CD8-positive, alpha-beta memory T cell (primary cell): ENCODE results near the gene RXFP4. TPM values are rescaled to one million over a fixed set of nuclear protein-coding genes. Genes with fewer than 3 reads are reported as not detected.
"Not testable (repeated sequence)": the region's sequence is repeated elsewhere in the genome, so short reads cannot be mapped to it uniquely, and the experiment has no call there.

Experiments
- CTCF ChIA-PET: fragments of 350-600 bp; sonication (Branson Sonifier 250); formaldehyde crosslinking; loops from one replicate; lab custom pipeline; 2021; ENCODE audit warnings: antibody characterized with exemption; lab: Charles Lee
- POLR2A ChIA-PET: fragments of 350-600 bp; sonication (Branson Sonifier 250); formaldehyde crosslinking; loops from one replicate; lab custom pipeline; 2021; ENCODE audit warnings: antibody characterized with exemption; lab: Charles Lee
- DNase-seq, 5 donors: peaks; one replicate each; pipeline versions ENCODE4 v3.0.0 to v3.0.0-alpha.2; 2020 to 2022; ENCODE audit warnings: mixed read lengths in 1 of 5
- H3K27ac ChIP-seq: one replicate; pipeline ENCODE4 v1.7.0; 2013; ENCODE audit warnings: low read depth, mild to moderate bottlenecking, low read length, moderate library complexity
- H3K27me3 ChIP-seq: 2 replicates; pipeline ENCODE4 v1.7.0; 2013; ENCODE audit warnings: low read length, mild to moderate bottlenecking; ENCODE audit not compliant: insufficient read depth, poor library complexity, severe bottlenecking
- H3K36me3 ChIP-seq: 2 replicates; pipeline ENCODE4 v1.7.0; 2013; ENCODE audit warnings: mild to moderate bottlenecking, low read length, moderate library complexity; ENCODE audit not compliant: insufficient read depth
- H3K4me1 ChIP-seq: 2 replicates; pipeline ENCODE4 v1.7.0; 2013; ENCODE audit warnings: mild to moderate bottlenecking, low read length, moderate library complexity; ENCODE audit not compliant: insufficient read depth
- H3K4me3 ChIP-seq: 2 replicates; pipeline ENCODE4 v1.7.0; 2013; ENCODE audit warnings: mild to moderate bottlenecking, low read length
- H3K9me3 ChIP-seq: 2 replicates; pipeline ENCODE4 v1.7.0; 2013; ENCODE audit warnings: mild to moderate bottlenecking, low read length
- H3K27ac Mint-ChIP-seq, 8 donors: one replicate each; pipeline ENCODE4 v1.8.0; 2020 to 2021; ENCODE audit warnings: mixed read lengths in 8 of 8, mild to moderate bottlenecking in 6 of 8, inconsistent platforms in 3 of 8, moderate library complexity in 3 of 8
- H3K27me3 Mint-ChIP-seq, 2 donors: one replicate each; pipeline ENCODE4 v1.8.0; 2020 to 2021; ENCODE audit warnings: mixed read lengths in 2 of 2, mild to moderate bottlenecking in 1 of 2, moderate library complexity in 1 of 2
- H3K36me3 Mint-ChIP-seq, 3 donors: one replicate each; pipeline ENCODE4 v1.8.0; 2020 to 2021; ENCODE audit warnings: mixed read lengths in 3 of 3, inconsistent platforms in 1 of 3, mild to moderate bottlenecking in 1 of 3
- H3K4me1 Mint-ChIP-seq, 3 donors: one replicate each; pipeline ENCODE4 v1.8.0; 2020 to 2021; ENCODE audit warnings: mixed read lengths in 3 of 3, inconsistent platforms in 1 of 3, mild to moderate bottlenecking in 1 of 3
- H3K4me3 Mint-ChIP-seq, 7 donors: one replicate each; pipeline ENCODE4 v1.8.0; 2020 to 2021; ENCODE audit warnings: mixed read lengths in 7 of 7, mild to moderate bottlenecking in 6 of 7, moderate library complexity in 4 of 7, inconsistent platforms in 2 of 7
- H3K9me3 Mint-ChIP-seq, 5 donors: one replicate each; pipeline ENCODE4 v1.8.0; 2020 to 2022; ENCODE audit warnings: mixed read lengths in 5 of 5, mild to moderate bottlenecking in 3 of 5, moderate library complexity in 2 of 5, inconsistent platforms in 1 of 5
- polyA plus RNA-seq: library from polyadenylated mRNA; unstranded; fragments of 300-500 nt; fragmentation: Illumina TruSeq; gene quantifications from one replicate; pipeline ENCODE4 v1.2.3, GENCODE V29; 2021
- total RNA-seq, 2 experiments: library from RNA; stranded (reverse); gene quantifications; one replicate each; pipeline ENCODE4 v1.2.3, GENCODE V29; 2021

The RXFP4 gene
- total and polyA plus RNA-seq, 3 experiments from 2014 or later = 0.29 TPM; not detected in 2

DNA sequence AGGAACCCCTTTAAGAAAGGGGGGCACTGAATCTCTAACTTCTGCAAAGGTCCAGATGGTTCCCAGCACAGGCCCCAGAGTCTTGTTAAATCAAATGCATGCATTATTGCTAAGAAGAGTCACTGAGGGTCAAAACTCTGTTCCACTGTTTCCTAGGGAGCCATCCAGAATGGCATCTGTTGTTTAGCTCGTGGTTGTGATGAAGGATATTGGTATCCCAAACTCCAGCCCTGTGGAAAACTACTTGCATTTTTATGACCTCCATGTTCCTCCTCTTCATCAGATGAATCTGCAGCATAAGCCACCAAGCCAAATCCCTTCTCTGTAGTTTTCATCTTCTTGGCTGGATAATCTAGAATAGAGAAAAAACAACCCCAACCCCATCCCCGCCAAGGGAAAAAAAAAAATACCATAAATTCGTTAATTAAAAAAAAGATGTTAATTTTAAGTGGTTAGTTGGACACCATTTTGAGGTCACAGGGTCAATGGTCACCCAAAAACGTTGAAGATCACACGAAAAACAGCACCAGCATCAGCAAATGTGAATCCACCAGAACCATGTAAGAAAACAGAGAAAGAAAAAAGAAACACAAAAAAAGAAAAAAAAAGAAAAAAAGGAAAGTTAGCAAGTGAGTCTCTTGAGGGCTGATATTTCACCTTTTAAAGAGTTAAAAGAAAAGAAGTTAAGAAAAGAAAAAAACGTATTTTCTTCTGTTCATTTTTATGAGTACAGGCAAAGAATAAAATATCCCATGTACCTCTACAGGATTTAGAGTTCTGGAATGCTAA lies 27.3 kb upstream of the RXFP4 start:
- peak overlapping the region in 1 of 8 donors; percentile 27 for H3K27ac Mint-ChIP-seq
- peaks cover 23 to 29% (median 26%) of the 10 kb centered on the region in 3 donors for H3K4me1 Mint-ChIP-seq
- H3K4me3 Mint-ChIP-seq = no peak overlapping the region
- CTCF ChIA-PET = interaction anchor here (2.2 kb wide), 1 partner anchor 9 kb away, joined by 5 read pairs; no protein-coding TSS in a partner anchor
- Histone ChIP-seq H3K27me3 (no peaks in the 10 kb centered on the region), H3K9me3 (no peaks in the 10 kb centered on the region), H3K4me1 (peaks cover 22% of the 10 kb centered on the region), H3K4me3 (no peak overlapping the region), H3K27ac (no peak overlapping the region), H3K36me3 (peaks cover 48% of the 10 kb centered on the region)
- no peak for DNase-seq
- POLR2A ChIA-PET = no interaction called here
- H3K27me3 Mint-ChIP-seq = no peaks in the 10 kb centered on the region
- H3K36me3 Mint-ChIP-seq = peaks cover 9 to 88% (median 15%) of the 10 kb centered on the region in 3 donors
- no peaks in the 10 kb centered on the region for H3K9me3 Mint-ChIP-seq

GRCh38 chr1:155918660-155919059 lies 22.8 kb upstream of the RXFP4 start:
- ChIA-PET POLR2A (interaction anchor here (0.5 to 0.6 kb wide), 2 partner anchors 15 to 801 kb away, joined by 4 to 7 read pairs; no protein-coding TSS in a partner anchor), CTCF (interaction anchor here (1.2 kb wide), 1 partner anchor 20 kb away, joined by 3 read pairs; no protein-coding TSS in a partner anchor)
- peaks cover 2 to 10% (median 9%) of the 10 kb centered on the region in 3 donors for H3K4me1 Mint-ChIP-seq
- H3K36me3 Mint-ChIP-seq = peaks cover 17 to 88% (median 26%) of the 10 kb centered on the region in 3 donors
- Histone ChIP-seq H3K27ac (no peak overlapping the region), H3K36me3 (peaks cover 75% of the 10 kb centered on the region), H3K27me3 (no peaks in the 10 kb centered on the region), H3K4me3 (no peak overlapping the region), H3K9me3 (no peaks in the 10 kb centered on the region), H3K4me1 (no peaks in the 10 kb centered on the region)
- H3K27ac Mint-ChIP-seq = peak overlapping the region in 2 of 8 donors; percentile 21 to 27
- no peaks in the 10 kb centered on the region for H3K9me3 Mint-ChIP-seq
- H3K27me3 Mint-ChIP-seq = no peaks in the 10 kb centered on the region
- H3K4me3 Mint-ChIP-seq = no peak overlapping the region
- DNase-seq = no peak

- Histone ChIP-seq H3K27ac (no peak overlapping the region), H3K9me3 (no peaks in the 10 kb centered on the region), H3K4me1 (no peaks in the 10 kb centered on the region), H3K4me3 (no peak overlapping the region), H3K27me3 (no peaks in the 10 kb centered on the region), H3K36me3 (peaks cover 64% of the 10 kb centered on the region)
- no peak overlapping the region for H3K4me3 Mint-ChIP-seq
- no peak overlapping the region for H3K27ac Mint-ChIP-seq
- CTCF ChIA-PET = no interaction called here
- H3K4me1 Mint-ChIP-seq = peaks cover 2 to 10% (median 9%) of the 10 kb centered on the region in 3 donors
- no peak for DNase-seq
- H3K9me3 Mint-ChIP-seq = no peaks in the 10 kb centered on the region
- H3K27me3 Mint-ChIP-seq = no peaks in the 10 kb centered on the region
- POLR2A ChIA-PET = no interaction called here
- H3K36me3 Mint-ChIP-seq = peaks cover 19 to 85% (median 23%) of the 10 kb centered on the region in 3 donors
Measured at GRCh38 chr1:155919801-155920200, 21.6 kb upstream of the RXFP4 start.

- Histone ChIP-seq H3K36me3 (peaks cover 65% of the 10 kb centered on the region), H3K9me3 (no peaks in the 10 kb centered on the region), H3K27ac (no peak overlapping the region), H3K4me3 (no peak overlapping the region), H3K4me1 (no peaks in the 10 kb centered on the region), H3K27me3 (no peaks in the 10 kb centered on the region)
- peaks cover 19 to 83% (median 23%) of the 10 kb centered on the region in 3 donors for H3K36me3 Mint-ChIP-seq
- H3K27me3 Mint-ChIP-seq = no peaks in the 10 kb centered on the region
- no peak overlapping the region for H3K4me3 Mint-ChIP-seq
- ChIA-PET POLR2A (no interaction called here), CTCF (interaction anchor here (0.6 to 1.4 kb wide), 2 partner anchors 18 to 24 kb away, joined by 3 read pairs; no protein-coding TSS in a partner anchor)
- DNase-seq = no peak
- H3K9me3 Mint-ChIP-seq = no peaks in the 10 kb centered on the region
- H3K4me1 Mint-ChIP-seq = peaks cover 4 to 15% (median 9%) of the 10 kb centered on the region in 3 donors
- H3K27ac Mint-ChIP-seq = peak overlapping the region in 1 of 8 donors; percentile 38
Measured at GRCh38 chr1:155920717-155921116, 20.7 kb upstream of the RXFP4 start.

DNA sequence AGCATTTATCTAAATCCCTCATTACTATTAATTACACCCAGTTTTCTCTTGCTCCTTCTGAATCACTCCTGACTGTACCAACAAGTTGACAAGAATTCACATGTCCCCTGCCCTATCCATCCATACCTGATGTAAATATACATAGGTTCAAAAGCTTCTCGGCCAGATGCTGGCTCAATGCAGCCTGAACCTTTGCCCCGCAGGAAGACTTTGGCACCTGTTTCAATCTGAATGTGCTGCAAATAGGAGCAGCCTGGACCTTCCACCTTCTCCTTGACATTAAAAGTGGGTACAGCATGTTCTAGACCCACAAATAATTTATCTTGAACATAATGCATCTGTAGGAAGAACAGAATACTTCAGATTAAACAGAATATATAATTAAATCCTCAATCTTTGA lies 15.9 kb upstream of the RXFP4 start:
- Mint-ChIP-seq H3K36me3 (peaks cover 18 to 84% (median 26%) of the 10 kb centered on the region in 3 donors), H3K4me1 (peaks cover 15 to 30% (median 21%) of the 10 kb centered on the region in 3 donors), H3K27me3 (no peaks in the 10 kb centered on the region), H3K4me3 (no peak overlapping the region), H3K27ac (peak overlapping the region in 3 of 8 donors; percentile 9 to 23 (median 22)), H3K9me3 (no peaks in the 10 kb centered on the region)
- ChIA-PET POLR2A (interaction anchor here (0.6 kb wide), 1 partner anchor 339 kb away, joined by 5 read pairs; no protein-coding TSS in a partner anchor), CTCF (no interaction called here)
- Histone ChIP-seq H3K27ac (no peak overlapping the region), H3K27me3 (no peaks in the 10 kb centered on the region), H3K4me3 (no peak overlapping the region), H3K4me1 (peaks cover 4% of the 10 kb centered on the region), H3K36me3 (peaks cover 69% of the 10 kb centered on the region), H3K9me3 (no peaks in the 10 kb centered on the region)
- DNase-seq = no peak

GRCh38 chr1:155929057-155929456 lies 12.4 kb upstream of the RXFP4 start:
- H3K36me3 Mint-ChIP-seq = peaks cover 3 to 74% (median 14%) of the 10 kb centered on the region in 3 donors
- ChIA-PET CTCF (interaction anchor here (1.4 to 1.6 kb wide), 2 partner anchors 9 to 61 kb away, joined by 5 to 10 read pairs; no protein-coding TSS in a partner anchor), POLR2A (no interaction called here)
- no peaks in the 10 kb centered on the region for H3K9me3 Mint-ChIP-seq
- H3K27ac Mint-ChIP-seq = peak overlapping the region in 5 of 8 donors; percentile 2 to 62 (median 43)
- H3K27me3 ChIP-seq = no peaks in the 10 kb centered on the region
- H3K4me3 Mint-ChIP-seq = peak overlapping the region in 1 of 7 donors; percentile 26
- no peak for DNase-seq
- no peak overlapping the region for H3K4me3 ChIP-seq
- H3K36me3 ChIP-seq = peaks cover 66% of the 10 kb centered on the region
- H3K9me3 ChIP-seq = no peaks in the 10 kb centered on the region
- peaks cover 37% of the 10 kb centered on the region for H3K4me1 ChIP-seq
- no peaks in the 10 kb centered on the region for H3K27me3 Mint-ChIP-seq
- peaks cover 12 to 34% (median 20%) of the 10 kb centered on the region in 3 donors for H3K4me1 Mint-ChIP-seq
- H3K27ac ChIP-seq = no peak overlapping the region

- not testable (repeated sequence) for H3K9me3 ChIP-seq, H3K27ac ChIP-seq, H3K9me3 Mint-ChIP-seq, H3K27me3 ChIP-seq, DNase-seq, H3K27me3 Mint-ChIP-seq
- Mint-ChIP-seq H3K4me3 (peak overlapping the region; percentile 16 to 85 (median 64)), H3K27ac (peak overlapping the region; percentile 41 to 92 (median 77)), H3K36me3 (peaks cover 3 to 62% (median 13%) of the 10 kb centered on the region in 3 donors), H3K4me1 (peaks cover 12 to 32% (median 15%) of the 10 kb centered on the region in 3 donors)
- Histone ChIP-seq H3K4me3 (peak overlapping the region; percentile 4), H3K36me3 (peaks cover 60% of the 10 kb centered on the region), H3K4me1 (peaks cover 42% of the 10 kb centered on the region)
- ChIA-PET CTCF (interaction anchor here (0.9 to 3.1 kb wide), 7 partner anchors 8 to 136 kb away, joined by 3 to 10 read pairs (median 5); no protein-coding TSS in a partner anchor), POLR2A (interaction anchor here (0.6 kb wide), 2 partner anchors 112 to 133 kb away, joined by 3 to 5 read pairs; no protein-coding TSS in a partner anchor)
Measured at GRCh38 chr1:155930725-155931124, 10.7 kb upstream of the RXFP4 start.
